ENCODE measurements around the gene TELO2. TPM values are rescaled to one million over a fixed set of nuclear protein-coding genes. Genes with fewer than 3 reads are reported as not detected.
A peak's percentile ranks its signal among the peaks of the same experiment; 100 is the strongest.

Gene TELO2
- total and polyA plus RNA-seq, 2 donors (not counting 3 experiments of a cell fraction or from before 2014, with no cell fraction given) = 30.7 to 61.6 TPM

GRCh38 chr16:1470481-1471251, 22.5 kb upstream of the TELO2 start:
- peaks cover 29% of the 10 kb centered on the region for H3K79me2 ChIP-seq (ENCODE audit: control insufficient read depth, insufficient read depth, low read length)
- FAIRE-seq = no peak

DNA sequence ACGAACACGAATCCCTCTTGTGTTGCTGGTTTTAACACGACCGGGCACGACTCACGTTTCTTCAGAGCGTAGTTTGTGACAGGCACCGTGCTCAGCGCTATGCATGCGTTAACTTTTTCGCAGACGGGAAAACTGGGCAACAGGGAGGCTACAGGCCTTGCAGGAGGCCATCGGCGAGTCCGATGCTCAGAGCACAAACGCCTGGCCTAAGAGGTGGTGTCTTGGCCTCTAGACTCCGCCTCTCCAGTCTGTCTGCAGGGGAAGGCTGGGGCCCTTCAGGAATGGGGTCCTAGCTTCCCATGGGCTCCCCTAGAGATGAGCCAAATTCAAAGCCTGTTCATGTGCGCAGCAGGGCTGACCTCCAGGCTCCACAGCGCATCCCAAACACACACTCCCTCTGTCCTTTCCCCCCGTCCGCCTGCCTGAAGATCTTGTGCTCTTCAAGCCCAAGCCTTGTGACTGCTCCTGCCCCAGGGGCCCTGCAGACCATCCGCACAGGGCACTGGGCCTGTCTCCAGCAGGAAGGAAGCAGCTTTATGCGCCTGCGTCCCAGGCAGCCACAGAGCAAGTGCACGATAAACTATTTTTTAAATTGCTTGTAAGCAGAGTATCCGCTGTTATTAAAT, 21.5 kb upstream of the TELO2 start:
- H3K9ac ChIP-seq (replicated peaks; ENCODE audit: extremely low read depth, insufficient read depth, low read length) = no peak overlapping the region
- no peaks in the 10 kb centered on the region for H4K20me1 ChIP-seq (replicated peaks; ENCODE audit: control insufficient read depth, extremely low read depth, insufficient read depth, low read length)
- no peaks in the 10 kb centered on the region for H3K9me3 ChIP-seq (replicated peaks; ENCODE audit: control insufficient read depth, insufficient read depth, low read length)
- H3K4me1 ChIP-seq (ENCODE audit: control insufficient read depth, extremely low read depth, insufficient read depth, low read length) = peaks cover 5% of the 10 kb centered on the region
- CTCF ChIA-PET = no interaction called here
- no peak for TF ChIP-seq MYC (IDR thresholded peaks at IDR 0.05; ENCODE audit: low read depth, low read length)
- no peak for TF ChIP-seq FOS (IDR thresholded peaks at IDR 0.05; ENCODE audit: borderline replicate concordance, insufficient read depth, low read length)
- TF ChIP-seq GATA2 (IDR thresholded peaks at IDR 0.05; ENCODE audit: insufficient read depth, insufficient read length, low read depth, low read length) = no peak
- no peak for TF ChIP-seq POLR2A (IDR thresholded peaks at IDR 0.05; ENCODE audit: low read depth, low read length)
- no peak for TF ChIP-seq POLR2AphosphoS5 (IDR thresholded peaks at IDR 0.05; ENCODE audit: insufficient read depth, low read depth, low read length)
- TF ChIP-seq, protein P1, sequence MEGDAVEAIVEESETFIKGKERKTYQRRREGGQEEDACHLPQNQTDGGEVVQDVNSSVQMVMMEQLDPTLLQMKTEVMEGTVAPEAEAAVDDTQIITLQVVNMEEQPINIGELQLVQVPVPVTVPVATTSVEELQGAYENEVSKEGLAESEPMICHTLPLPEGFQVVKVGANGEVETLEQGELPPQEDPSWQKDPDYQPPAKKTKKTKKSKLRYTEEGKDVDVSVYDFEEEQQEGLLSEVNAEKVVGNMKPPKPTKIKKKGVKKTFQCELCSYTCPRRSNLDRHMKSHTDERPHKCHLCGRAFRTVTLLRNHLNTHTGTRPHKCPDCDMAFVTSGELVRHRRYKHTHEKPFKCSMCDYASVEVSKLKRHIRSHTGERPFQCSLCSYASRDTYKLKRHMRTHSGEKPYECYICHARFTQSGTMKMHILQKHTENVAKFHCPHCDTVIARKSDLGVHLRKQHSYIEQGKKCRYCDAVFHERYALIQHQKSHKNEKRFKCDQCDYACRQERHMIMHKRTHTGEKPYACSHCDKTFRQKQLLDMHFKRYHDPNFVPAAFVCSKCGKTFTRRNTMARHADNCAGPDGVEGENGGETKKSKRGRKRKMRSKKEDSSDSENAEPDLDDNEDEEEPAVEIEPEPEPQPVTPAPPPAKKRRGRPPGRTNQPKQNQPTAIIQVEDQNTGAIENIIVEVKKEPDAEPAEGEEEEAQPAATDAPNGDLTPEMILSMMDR (IDR thresholded peaks at IDR 0.05; ENCODE audit: extremely low read depth in 1 of 2, insufficient read depth in 1 of 2, low read depth in 1 of 2, low read length in 2 of 2) = no peak
- TF ChIP-seq, protein P2, sequence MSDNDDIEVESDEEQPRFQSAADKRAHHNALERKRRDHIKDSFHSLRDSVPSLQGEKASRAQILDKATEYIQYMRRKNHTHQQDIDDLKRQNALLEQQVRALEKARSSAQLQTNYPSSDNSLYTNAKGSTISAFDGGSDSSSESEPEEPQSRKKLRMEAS (IDR thresholded peaks at IDR 0.05; ENCODE audit: insufficient read depth, insufficient read length) = no peak
- TF ChIP-seq EZH2 (IDR thresholded peaks at IDR 0.05; ENCODE audit: borderline replicate concordance, low read depth, low read length, severe bottlenecking) = no peak
- no peak for TF ChIP-seq JUN (IDR thresholded peaks at IDR 0.05; ENCODE audit: borderline replicate concordance, insufficient read depth, insufficient read length, low read depth)
- H3K79me2 ChIP-seq (ENCODE audit: control insufficient read depth, insufficient read depth, low read length) = peaks cover 29% of the 10 kb centered on the region
- no peaks in the 10 kb centered on the region for H3K9me1 ChIP-seq (replicated peaks; ENCODE audit: control insufficient read depth, extremely low read depth, insufficient read depth, low read length)
- DNase-seq (ENCODE audit: low read depth, low spot score) (no peak), FAIRE-seq (no peak)
- intact Hi-C loops (cut with micrococcal nuclease) (no loop called here), dilution Hi-C loops (cut with MboI; ENCODE audit: extremely low pct_ligation_motif_present, low sequenced_read_pairs) (no loop called here)
- H3K36me3 ChIP-seq (ENCODE audit: control insufficient read depth in 2 of 2, extremely low read depth in 1 of 2, insufficient read depth in 2 of 2, low read length in 2 of 2) = no peaks in the 10 kb centered on the region
- no TSS peak for BruUV-seq (replicated peaks)
- no peak overlapping the region for H3K4me2 ChIP-seq (ENCODE audit: insufficient read depth, low read length)
- no peak overlapping the region for H2AFZ ChIP-seq (ENCODE audit: low read depth, low read length)
- H3K4me3 ChIP-seq (replicated peaks in 1 of 3; ENCODE audit: insufficient read depth in 1 of 3, low read depth in 1 of 3, low read length in 3 of 3) = no peak overlapping the region
- POLR2A ChIA-PET = no interaction called here
- H3K27ac ChIP-seq (ENCODE audit: insufficient read depth, low read depth, low read length) = no peak overlapping the region
- no peaks in the 10 kb centered on the region for H3K27me3 ChIP-seq (ENCODE audit: control insufficient read depth in 2 of 2, insufficient read depth in 2 of 2, low read length in 2 of 2)

More at GRCh38 chr16:1470481-1471251, 22.5 kb upstream of the TELO2 start:
- Histone ChIP-seq H3K9ac (replicated peaks; ENCODE audit: extremely low read depth, insufficient read depth, low read length) (no peak overlapping the region), H3K27me3 (ENCODE audit: control insufficient read depth in 2 of 2, insufficient read depth in 2 of 2, low read length in 2 of 2) (no peaks in the 10 kb centered on the region), H3K27ac (ENCODE audit: insufficient read depth, low read depth, low read length) (no peak overlapping the region), H3K36me3 (ENCODE audit: control insufficient read depth in 2 of 2, extremely low read depth in 1 of 2, insufficient read depth in 2 of 2, low read length in 2 of 2) (no peaks in the 10 kb centered on the region), H3K4me1 (ENCODE audit: control insufficient read depth, extremely low read depth, insufficient read depth, low read length) (peaks cover 5% of the 10 kb centered on the region), H3K9me3 (replicated peaks; ENCODE audit: control insufficient read depth, insufficient read depth, low read length) (no peaks in the 10 kb centered on the region), H3K4me3 (replicated peaks in 1 of 3; ENCODE audit: insufficient read depth in 1 of 3, low read depth in 1 of 3, low read length in 3 of 3) (no peak overlapping the region), H3K4me2 (ENCODE audit: insufficient read depth, low read length) (no peak overlapping the region), H2AFZ (ENCODE audit: low read depth, low read length) (no peak overlapping the region), H4K20me1 (replicated peaks; ENCODE audit: control insufficient read depth, extremely low read depth, insufficient read depth, low read length) (no peaks in the 10 kb centered on the region), H3K9me1 (replicated peaks; ENCODE audit: control insufficient read depth, extremely low read depth, insufficient read depth, low read length) (no peaks in the 10 kb centered on the region)
- no peak for TF ChIP-seq GATA2 (IDR thresholded peaks at IDR 0.05; ENCODE audit: insufficient read depth, insufficient read length, low read depth, low read length)
- peak; percentile 22 for DNase-seq (ENCODE audit: low read depth, low spot score)
- intact Hi-C loops (cut with micrococcal nuclease) = no loop called here
- dilution Hi-C loops (cut with MboI; ENCODE audit: extremely low pct_ligation_motif_present, low sequenced_read_pairs) = no loop called here
- BruUV-seq (replicated peaks) = no TSS peak
- CTCF ChIA-PET = no interaction called here
- POLR2A ChIA-PET = no interaction called here

All from endothelial cell of umbilical vein (primary cell).